Brain microvascular endothelial cell (primary cell): ENCODE data around the gene FXYD4.
"Not testable (repeated sequence)": the region's sequence is repeated elsewhere in the genome, so short reads cannot be mapped to it uniquely, and the experiment has no call there.

Experiments
- DNase-seq: peaks from one replicate; pipeline ENCODE4 v3.0.0-alpha.2; 2020
- H3K27ac ChIP-seq: fragments of 250-450 bp; sonication (Bioruptor Pico); 2 replicates; pipeline ENCODE4 v1.5.1; 2020; ENCODE audit warnings: mild to moderate bottlenecking, moderate library complexity
- H3K27me3 ChIP-seq: fragments of 250-450 bp; sonication (Bioruptor Pico); replicated peaks from 2 replicates; pipeline ENCODE4 v1.5.1; 2020; ENCODE audit warnings: mild to moderate bottlenecking
- H3K36me3 ChIP-seq: fragments of 250-450 bp; sonication (Bioruptor Pico); replicated peaks from 2 replicates; pipeline ENCODE4 v1.5.1; 2020; ENCODE audit warnings: mild to moderate bottlenecking
- H3K4me3 ChIP-seq: 2 replicates; pipeline ENCODE4 v1.5.1; 2011; ENCODE audit warnings: low read depth, mild to moderate bottlenecking, control low read depth, low read length, moderate library complexity
- in situ Hi-C: cut with HindIII; loops from 2 replicates; pipeline ENCODE4 v1.10.0; 2017; ENCODE audit warnings: low sequenced_read_pairs, low pct_ligation_motif_present
- TF ChIP-seq, protein P1 (sequence below): IDR thresholded peaks from 2 replicates; pipeline ENCODE4 v1.5.1; 2011; ENCODE audit warnings: low read depth, mild to moderate bottlenecking, moderate library complexity, low read length, control low read depth, inconsistent platforms; ENCODE audit errors: missing control alignments

Gene FXYD4

GRCh38 chr10:43327986-43328385 lies 43.5 kb upstream of the FXYD4 start:
- in situ Hi-C loops: no loop called here
- TF ChIP-seq, protein P1, sequence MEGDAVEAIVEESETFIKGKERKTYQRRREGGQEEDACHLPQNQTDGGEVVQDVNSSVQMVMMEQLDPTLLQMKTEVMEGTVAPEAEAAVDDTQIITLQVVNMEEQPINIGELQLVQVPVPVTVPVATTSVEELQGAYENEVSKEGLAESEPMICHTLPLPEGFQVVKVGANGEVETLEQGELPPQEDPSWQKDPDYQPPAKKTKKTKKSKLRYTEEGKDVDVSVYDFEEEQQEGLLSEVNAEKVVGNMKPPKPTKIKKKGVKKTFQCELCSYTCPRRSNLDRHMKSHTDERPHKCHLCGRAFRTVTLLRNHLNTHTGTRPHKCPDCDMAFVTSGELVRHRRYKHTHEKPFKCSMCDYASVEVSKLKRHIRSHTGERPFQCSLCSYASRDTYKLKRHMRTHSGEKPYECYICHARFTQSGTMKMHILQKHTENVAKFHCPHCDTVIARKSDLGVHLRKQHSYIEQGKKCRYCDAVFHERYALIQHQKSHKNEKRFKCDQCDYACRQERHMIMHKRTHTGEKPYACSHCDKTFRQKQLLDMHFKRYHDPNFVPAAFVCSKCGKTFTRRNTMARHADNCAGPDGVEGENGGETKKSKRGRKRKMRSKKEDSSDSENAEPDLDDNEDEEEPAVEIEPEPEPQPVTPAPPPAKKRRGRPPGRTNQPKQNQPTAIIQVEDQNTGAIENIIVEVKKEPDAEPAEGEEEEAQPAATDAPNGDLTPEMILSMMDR: no peak
- no peak overlapping the region for H3K27ac ChIP-seq
- no peak overlapping the region for H3K4me3 ChIP-seq
- DNase-seq: no peak
- no peaks in the 10 kb centered on the region for H3K27me3 ChIP-seq
- no peaks in the 10 kb centered on the region for H3K36me3 ChIP-seq

GRCh38 chr10:43328810-43329209 lies 42.6 kb upstream of the FXYD4 start:
- H3K4me3 ChIP-seq, DNase-seq, in situ Hi-C loops, H3K27ac ChIP-seq, H3K27me3 ChIP-seq, H3K36me3 ChIP-seq: not testable (repeated sequence)

- H3K27me3 ChIP-seq, H3K36me3 ChIP-seq, DNase-seq, H3K27ac ChIP-seq, H3K4me3 ChIP-seq, in situ Hi-C loops: not testable (repeated sequence)
Measured at GRCh38 chr10:43329246-43329885, 42.1 kb upstream of the FXYD4 start.

- H3K27me3 ChIP-seq, H3K27ac ChIP-seq, in situ Hi-C loops, H3K4me3 ChIP-seq, DNase-seq, H3K36me3 ChIP-seq: not testable (repeated sequence)
Measured at GRCh38 chr10:43330049-43330823, 41.2 kb upstream of the FXYD4 start.

GRCh38 chr10:43330824-43331127 lies 40.7 kb upstream of the FXYD4 start:
- H3K27ac ChIP-seq, DNase-seq, H3K4me3 ChIP-seq, H3K27me3 ChIP-seq, in situ Hi-C loops, H3K36me3 ChIP-seq: not testable (repeated sequence)

DNA sequence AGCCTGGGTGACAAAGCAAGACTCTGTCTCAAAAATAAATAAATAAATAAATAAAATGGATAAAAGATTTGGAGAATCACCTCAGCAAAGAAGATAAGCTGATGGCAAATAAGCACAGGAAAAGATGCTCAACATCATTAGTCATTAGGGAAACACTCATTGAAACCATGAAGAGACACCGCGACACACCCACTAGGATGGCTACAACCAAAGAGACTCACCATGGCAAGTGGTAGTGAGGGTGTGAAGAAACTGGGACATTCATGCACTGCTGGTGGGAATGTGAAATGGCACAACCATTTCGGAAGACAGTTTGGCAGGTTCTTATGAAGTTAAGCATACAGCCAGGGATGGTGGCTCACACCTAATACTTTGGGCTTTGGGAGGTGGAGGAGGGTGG lies 37.8 kb upstream of the FXYD4 start:
- no peak overlapping the region for H3K27ac ChIP-seq
- no peaks in the 10 kb centered on the region for H3K27me3 ChIP-seq
- DNase-seq: no peak
- TF ChIP-seq, protein P1: no peak
- in situ Hi-C loops: no loop called here
- no peak overlapping the region for H3K4me3 ChIP-seq
- no peaks in the 10 kb centered on the region for H3K36me3 ChIP-seq

DNA sequence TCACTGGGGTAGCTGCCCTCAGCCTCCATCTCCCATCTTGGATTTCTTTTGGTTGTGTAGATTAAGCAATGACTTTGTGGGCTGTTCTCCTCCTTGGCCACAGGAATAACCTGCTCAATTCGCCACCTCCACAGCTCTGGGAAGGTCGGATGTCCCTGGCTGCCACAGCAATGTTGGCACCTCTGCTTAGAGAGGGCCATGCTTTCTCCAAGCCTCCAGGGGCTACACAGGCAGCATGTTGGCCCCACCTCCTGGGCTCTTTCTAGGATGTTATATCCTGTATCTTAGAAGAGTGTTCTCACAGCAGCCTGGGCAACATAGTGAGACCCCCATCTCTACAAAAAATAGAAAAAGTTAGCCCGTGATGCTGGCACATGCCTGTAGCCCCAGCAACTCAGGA lies 35.4 kb upstream of the FXYD4 start:
- Histone ChIP-seq H3K36me3 (no peaks in the 10 kb centered on the region), H3K27ac (no peak overlapping the region), H3K27me3 (no peaks in the 10 kb centered on the region), H3K4me3 (no peak overlapping the region)
- TF ChIP-seq, protein P1: no peak
- in situ Hi-C loops: no loop called here
- no peak for DNase-seq
